GM21390 (cell line): ENCODE measurements around the gene SLC35F6.

Experiments used
- ATAC-seq: cut with Tn5 transposase; IDR thresholded peaks from one replicate; pipeline ENCODE4 v1.9.1; 2021; ENCODE audit not compliant: unreplicated experiment

Gene SLC35F6, protein sequence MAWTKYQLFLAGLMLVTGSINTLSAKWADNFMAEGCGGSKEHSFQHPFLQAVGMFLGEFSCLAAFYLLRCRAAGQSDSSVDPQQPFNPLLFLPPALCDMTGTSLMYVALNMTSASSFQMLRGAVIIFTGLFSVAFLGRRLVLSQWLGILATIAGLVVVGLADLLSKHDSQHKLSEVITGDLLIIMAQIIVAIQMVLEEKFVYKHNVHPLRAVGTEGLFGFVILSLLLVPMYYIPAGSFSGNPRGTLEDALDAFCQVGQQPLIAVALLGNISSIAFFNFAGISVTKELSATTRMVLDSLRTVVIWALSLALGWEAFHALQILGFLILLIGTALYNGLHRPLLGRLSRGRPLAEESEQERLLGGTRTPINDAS

DNA sequence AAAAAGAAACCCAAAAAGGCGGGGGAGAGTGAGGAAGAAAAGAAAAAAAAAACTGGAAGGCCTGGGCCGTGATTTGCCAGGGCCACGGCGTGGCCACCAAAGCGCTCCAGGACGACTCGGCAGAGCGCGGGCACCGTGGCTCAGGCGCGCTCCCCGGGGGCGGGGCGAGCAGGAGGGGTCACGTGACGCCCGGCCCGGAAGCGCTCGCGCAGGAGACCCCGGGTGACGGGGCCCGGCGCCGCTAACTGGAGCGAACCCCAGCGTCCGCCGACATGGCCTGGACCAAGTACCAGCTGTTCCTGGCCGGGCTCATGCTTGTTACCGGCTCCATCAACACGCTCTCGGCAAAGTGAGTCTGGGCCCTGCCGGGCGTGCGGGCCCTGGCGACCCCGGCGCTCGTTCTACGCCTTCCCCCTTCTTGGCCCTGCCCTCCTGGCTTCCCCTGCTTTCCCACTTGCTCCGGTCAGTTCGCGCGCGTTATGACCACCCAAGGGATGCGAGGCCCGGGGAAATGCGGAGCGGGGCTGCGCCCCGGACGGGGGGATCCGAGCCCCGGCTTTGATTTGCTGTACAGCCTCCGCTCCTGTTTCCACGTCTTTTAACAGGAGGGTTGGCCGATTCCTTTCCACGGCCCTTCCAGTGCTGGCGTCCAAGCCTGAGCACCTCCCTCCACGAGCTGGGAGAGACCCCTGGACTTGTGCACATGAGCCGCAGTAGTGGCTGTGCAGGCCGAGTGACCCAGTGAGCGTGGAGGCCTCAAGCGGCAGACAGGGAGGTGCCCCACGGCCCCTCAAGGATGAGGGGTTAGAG is at the start of gene SLC35F6:
Gene SLC35F6 (plus strand): TSS at position 207 of the 810 bp plus-strand sequence. CDS start 66 bp downstream, at position 273.
- ATAC-seq = peak; percentile 88

GRCh38 chr2:26715528-26716270 is 48.4 kb upstream of the SLC35F6 start:
- ATAC-seq = no peak

DNA sequence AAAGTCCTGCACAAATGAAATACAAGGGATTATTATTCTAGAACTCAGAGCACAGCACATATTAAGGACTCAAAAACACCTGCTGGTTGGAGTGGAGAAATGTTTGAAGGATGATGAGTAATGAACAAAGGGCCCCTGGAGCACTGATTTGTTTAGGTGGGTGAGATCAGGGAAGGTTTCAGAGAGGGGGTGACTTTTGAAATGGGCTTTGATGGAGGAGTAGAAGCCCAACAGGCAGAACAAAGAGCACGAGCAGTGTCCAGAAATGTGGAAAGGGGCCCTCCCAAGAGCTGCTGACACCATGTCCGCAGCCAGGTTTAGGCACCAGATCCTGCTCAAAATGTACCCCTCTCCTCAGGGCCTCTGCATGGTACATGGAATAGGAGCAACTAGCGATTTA is 47.7 kb upstream of the SLC35F6 start:
- no peak for ATAC-seq

- no peak for ATAC-seq
Observed at GRCh38 chr2:26716769-26717168, 47.3 kb upstream of the SLC35F6 start.

DNA sequence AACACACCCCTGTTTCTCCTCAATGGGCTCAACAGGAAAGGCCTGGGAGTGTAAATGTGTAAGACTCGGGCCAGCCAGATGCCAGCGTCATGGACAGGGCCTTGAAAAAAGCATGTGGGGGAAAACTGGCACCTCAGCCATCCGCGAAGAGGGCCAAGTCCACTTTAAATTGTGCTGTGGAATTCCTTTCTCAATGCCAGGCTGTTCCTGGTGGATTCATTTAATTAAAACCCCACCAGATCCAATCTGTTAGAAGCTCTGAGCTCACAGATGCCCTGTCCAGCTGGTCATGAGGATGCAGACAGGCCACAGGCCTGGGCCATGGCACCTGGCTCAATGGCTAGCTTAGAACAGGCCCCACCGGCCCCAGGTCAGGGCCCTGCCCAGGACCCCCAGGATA is 46.7 kb upstream of the SLC35F6 start:
- ATAC-seq = no peak

GRCh38 chr2:26718949-26719686 is 45.0 kb upstream of the SLC35F6 start:
- ATAC-seq = no peak

DNA sequence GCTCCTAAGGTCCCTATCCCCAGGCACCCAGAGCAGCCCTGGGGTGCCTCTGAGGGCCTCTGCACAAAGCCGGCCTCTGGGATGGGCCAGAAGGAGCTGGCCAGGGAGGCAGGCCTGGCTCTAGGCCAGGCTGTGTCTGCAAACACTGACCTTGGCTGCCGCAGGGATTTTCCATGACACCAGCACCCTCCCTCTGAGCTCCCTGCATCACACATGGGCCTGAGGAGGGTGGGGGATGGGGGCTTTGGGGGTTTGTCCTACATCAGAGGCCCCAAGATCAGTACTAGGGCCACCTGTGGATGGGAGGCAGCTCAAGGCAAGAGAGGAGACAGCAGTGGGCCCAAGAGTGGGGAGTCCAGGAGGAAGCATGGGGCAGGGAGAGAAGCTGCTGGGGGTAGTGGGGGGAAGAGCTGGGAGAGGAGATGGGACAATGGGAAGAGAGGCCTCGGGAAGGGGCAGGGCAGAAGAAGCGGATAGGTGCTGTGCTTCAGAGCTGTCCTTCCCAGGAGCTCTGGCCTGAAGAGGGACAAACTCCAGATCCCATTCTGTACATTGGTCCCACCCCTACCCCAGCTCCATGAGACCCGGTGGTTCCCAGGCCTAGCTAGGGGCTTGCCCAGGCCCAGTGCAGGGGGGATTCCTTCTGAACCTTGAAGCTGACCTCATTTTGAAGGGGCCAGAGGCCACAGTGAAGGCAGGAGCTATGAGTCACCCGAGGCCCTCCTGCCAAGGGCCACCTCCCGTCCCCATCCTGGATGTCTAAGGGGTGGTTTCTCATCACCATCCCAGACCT is 43.6 kb upstream of the SLC35F6 start:
- ATAC-seq = no peak

DNA sequence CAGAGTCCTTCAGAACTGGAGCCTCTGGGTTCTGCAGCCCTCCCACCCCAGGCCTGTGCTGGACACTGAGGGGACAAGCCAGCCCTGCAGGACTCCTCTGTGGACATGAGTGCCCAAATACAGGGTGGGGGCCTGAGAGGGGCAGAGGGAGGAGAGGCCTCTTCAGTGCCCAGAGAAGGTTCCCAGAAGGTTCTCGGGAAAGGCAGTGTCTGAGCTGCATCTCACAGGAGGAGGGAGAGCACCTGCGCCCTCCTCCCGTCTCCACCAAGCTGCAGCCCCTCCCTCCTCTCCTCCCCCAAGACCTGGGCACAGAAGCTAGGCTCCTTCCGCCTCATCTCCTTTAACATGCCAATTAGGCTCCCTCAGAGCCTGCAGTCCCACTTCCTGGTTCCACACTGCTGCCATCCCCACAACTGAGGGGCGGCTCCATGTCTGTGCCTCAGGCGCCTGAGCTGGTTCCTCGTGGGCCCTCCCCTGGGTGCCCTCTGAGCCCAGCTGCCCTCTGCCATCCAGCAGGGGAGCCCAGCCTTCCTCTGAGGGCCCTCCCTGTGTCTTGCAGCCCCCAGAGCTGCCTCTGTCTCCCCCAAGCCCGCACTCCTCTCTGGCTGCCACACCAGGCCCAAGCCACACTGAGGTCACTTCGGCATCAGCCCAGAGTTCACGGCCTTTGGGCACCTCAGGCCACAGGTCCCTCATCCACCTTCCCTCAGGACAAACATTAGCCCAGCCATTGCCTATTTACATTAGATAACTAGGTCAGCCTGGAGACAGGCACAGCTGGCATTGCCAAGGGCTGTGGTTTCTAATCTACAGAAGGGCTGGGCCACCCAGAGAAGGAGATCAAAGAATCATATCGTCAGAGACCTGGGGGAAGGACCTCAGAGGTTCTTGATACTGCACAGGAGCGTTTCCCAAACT is 42.7 kb upstream of the SLC35F6 start:
- no peak for ATAC-seq

DNA sequence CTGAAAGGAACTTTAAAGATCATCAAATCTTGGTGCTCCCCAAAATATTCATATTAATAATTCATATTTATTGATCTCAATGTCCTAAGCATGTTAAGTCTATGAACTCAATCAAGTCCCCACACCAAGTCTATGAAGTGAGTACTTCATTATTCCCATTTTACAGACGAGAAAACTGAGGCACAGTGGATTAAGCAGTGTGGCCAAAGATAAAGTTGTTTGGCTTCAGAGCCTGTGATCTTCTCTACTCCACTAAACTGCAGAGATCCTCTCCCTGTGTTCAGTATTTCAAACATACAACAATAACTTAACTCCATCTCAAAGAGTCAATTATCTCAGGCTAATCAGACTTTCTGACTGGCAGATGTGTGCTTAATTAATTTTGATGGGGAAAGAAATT is 41.8 kb upstream of the SLC35F6 start:
- no peak for ATAC-seq

- no peak for ATAC-seq
Observed at GRCh38 chr2:26722911-26723310, 41.2 kb upstream of the SLC35F6 start.

DNA sequence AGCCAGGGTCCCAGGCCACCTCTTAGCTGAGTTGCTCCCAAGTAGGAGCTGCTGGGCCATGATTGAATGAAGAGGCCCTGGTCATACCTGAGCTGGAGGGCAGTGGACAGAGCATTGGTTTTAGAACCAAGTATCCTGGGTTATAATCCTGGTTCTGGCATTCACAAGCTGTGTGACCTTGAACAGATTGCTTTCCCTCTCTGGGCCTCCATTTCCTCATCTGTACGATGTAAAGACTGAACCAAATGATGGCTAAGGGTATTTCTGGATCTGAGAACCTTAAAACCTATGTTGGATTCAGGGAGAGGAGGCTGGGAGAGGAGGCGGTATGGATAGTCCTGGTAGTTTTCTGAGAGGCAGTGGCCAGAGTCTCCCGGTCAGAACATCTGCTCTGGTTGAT is 40.6 kb upstream of the SLC35F6 start:
- no peak for ATAC-seq

GRCh38 chr2:26723991-26724750 is 39.9 kb upstream of the SLC35F6 start:
- no peak for ATAC-seq

GRCh38 chr2:26724784-26725520 is 39.1 kb upstream of the SLC35F6 start:
- ATAC-seq = no peak

DNA sequence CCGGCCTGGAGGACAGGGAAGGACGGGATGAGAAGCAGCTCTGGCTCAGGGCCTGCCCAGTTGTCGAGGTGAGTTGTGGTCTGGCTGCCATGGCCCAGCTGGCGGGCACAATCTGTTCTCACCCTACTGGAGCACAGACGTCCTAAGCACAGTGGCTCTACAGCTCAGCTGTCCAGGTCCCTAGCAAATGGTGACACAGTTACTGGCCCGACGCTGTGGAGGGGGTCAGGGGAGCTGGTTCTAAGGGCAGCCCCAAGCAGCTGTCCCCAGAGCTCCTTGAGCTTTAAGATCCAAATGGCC is 38.6 kb upstream of the SLC35F6 start:
- no peak for ATAC-seq

DNA sequence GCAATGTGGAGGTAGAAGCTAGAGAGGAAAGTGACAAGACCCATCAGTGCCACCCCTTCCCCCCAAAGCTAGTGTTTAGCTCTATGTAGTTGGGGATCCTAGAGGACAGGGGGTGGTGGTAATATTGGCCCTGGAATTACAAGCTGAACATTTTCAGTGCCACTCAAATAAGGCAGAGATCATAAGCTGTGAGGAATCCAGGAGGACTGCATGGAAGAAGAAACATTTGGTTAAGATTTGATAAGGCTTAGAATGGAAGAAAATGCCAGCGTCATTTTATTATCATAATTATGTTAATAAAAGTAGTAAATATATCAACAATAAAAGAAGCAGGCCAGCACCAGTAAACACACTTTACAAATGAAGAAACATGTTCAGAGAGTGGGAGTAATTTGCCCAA is 37.9 kb upstream of the SLC35F6 start:
- ATAC-seq = no peak

DNA sequence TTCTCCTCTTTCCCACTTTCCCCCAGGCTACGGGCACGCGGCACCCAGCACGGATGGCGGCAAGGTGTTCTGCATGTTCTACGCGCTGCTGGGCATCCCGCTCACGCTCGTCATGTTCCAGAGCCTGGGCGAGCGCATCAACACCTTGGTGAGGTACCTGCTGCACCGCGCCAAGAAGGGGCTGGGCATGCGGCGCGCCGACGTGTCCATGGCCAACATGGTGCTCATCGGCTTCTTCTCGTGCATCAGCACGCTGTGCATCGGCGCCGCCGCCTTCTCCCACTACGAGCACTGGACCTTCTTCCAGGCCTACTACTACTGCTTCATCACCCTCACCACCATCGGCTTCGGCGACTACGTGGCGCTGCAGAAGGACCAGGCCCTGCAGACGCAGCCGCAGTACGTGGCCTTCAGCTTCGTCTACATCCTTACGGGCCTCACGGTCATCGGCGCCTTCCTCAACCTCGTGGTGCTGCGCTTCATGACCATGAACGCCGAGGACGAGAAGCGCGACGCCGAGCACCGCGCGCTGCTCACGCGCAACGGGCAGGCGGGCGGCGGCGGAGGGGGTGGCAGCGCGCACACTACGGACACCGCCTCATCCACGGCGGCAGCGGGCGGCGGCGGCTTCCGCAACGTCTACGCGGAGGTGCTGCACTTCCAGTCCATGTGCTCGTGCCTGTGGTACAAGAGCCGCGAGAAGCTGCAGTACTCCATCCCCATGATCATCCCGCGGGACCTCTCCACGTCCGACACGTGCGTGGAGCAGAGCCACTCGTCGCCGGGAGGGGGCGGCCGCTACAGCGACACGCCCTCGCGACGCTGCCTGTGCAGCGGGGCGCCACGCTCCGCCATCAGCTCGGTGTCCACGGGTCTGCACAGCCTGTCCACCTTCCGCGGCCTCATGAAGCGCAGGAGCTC is 36.2 kb upstream of the SLC35F6 start:
- ATAC-seq = no peak

DNA sequence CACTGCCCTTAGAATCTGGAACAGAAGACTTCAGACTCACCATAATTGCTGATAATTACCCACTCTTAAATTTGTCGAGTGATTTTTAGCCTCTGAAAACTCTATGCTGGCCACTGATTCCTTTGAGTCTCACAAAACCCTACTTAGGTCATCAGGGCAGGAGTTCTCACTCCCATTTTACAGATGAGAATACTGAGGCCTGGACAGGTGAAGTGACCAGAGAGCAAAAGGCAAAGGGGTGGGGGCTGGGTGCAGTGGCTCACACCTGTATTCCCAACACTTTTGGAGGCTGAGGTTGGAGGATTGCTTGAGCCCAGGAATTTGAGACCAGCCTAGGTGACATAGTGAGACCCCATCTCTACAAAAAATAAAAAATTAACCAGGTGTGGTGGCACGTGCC is 34.8 kb upstream of the SLC35F6 start:
- ATAC-seq = no peak
